Inferior parietal cortex (tissue), 1 donor: Measurements from ENCODE around the gene L3MBTL1.
A peak's percentile ranks its signal among the peaks of the same experiment; 100 is the strongest.

Source experiments
- DNase-seq: peaks from one replicate; pipeline ENCODE4 v3.0.0-alpha.2; 2016; ENCODE audit errors: extremely low spot score

The L3MBTL1 gene

GRCh38 chr20:43535370-43536004 is 28.0 kb downstream of the L3MBTL1 start:
- DNase-seq = no peak

- DNase-seq = no peak
Observed at GRCh38 chr20:43536041-43536816, 28.7 kb downstream of the L3MBTL1 start.

- no peak for DNase-seq
Observed at GRCh38 chr20:43536817-43537440, 29.4 kb downstream of the L3MBTL1 start.

- peak; percentile 90 for DNase-seq
Observed at GRCh38 chr20:43537921-43538877, 30.7 kb downstream of the L3MBTL1 start.

GRCh38 chr20:43538878-43539700 is 31.6 kb downstream of the L3MBTL1 start:
- no peak for DNase-seq

GRCh38 chr20:43539975-43540672 is 32.6 kb downstream of the L3MBTL1 start:
- DNase-seq = no peak

- DNase-seq = no peak
Observed at GRCh38 chr20:43540673-43541060, 33.2 kb downstream of the L3MBTL1 start.

GRCh38 chr20:43541214-43541613 is 33.7 kb downstream of the L3MBTL1 start:
- DNase-seq = no peak

- no peak for DNase-seq
Observed at GRCh38 chr20:43542161-43542560, 34.7 kb downstream of the L3MBTL1 start.

GRCh38 chr20:43542674-43543073 is 35.2 kb downstream of the L3MBTL1 start:
- no peak for DNase-seq

GRCh38 chr20:43543138-43543537 is 35.6 kb downstream of the L3MBTL1 start:
- no peak for DNase-seq

GRCh38 chr20:43544501-43544900 is 37.0 kb downstream of the L3MBTL1 start:
- DNase-seq = no peak

- DNase-seq = no peak
Observed at GRCh38 chr20:43545837-43546578, 38.5 kb downstream of the L3MBTL1 start.

GRCh38 chr20:43548273-43548880 is 40.9 kb downstream of the L3MBTL1 start:
- DNase-seq = no peak

GRCh38 chr20:43549416-43550065 is 42.0 kb downstream of the L3MBTL1 start:
- no peak for DNase-seq

- DNase-seq = no peak
Observed at GRCh38 chr20:43550456-43550855, 43.0 kb downstream of the L3MBTL1 start.

- DNase-seq = no peak
Observed at GRCh38 chr20:43554369-43554768, 46.9 kb downstream of the L3MBTL1 start.

GRCh38 chr20:43558412-43559146 is 51.1 kb downstream of the L3MBTL1 start, which contains the start of gene SGK2:
Gene SGK2 (plus strand): TSS chr20:43559027. CDS start chr20:43566496, 7,469 bp downstream.
- peak; percentile 9 for DNase-seq
